SK-N-SH (cell line): ENCODE data around the gene CFAP100. TPM values are rescaled to one million over a fixed set of nuclear protein-coding genes. Genes with fewer than 3 reads are reported as not detected.

Experiments
- CTCF ChIA-PET: fragments of 300-600, 350-600 bp; formaldehyde crosslinking; extraction: SDS; loops from one replicate; lab custom pipeline; 2021; lab: Yijun Ruan, JAX
- POLR2A ChIA-PET: fragments of 350-600 bp; sonication (Branson Sonifier 250); formaldehyde crosslinking; extraction: SDS; loops from one replicate; lab custom pipeline; 2020; ENCODE audit warnings: antibody characterized with exemption, inconsistent platforms; lab: Yijun Ruan, JAX
- DNase-seq: peaks from one replicate; pipeline ENCODE4 v3.0.0; 2012
- H2AFZ ChIP-seq: fragments of 200-600 bp; sonication (generic); 2 replicates; pipeline ENCODE4 v1.8.1; 2016; ENCODE audit warnings: antibody characterized with exemption, mild to moderate bottlenecking, low read depth
- H3F3A ChIP-seq: fragments of 200-600 bp; sonication (generic); replicated peaks from 2 replicates; pipeline ENCODE3; 2016; ENCODE audit warnings: antibody characterized with exemption, mild to moderate bottlenecking; ENCODE audit not compliant: insufficient read depth
- H3K27ac ChIP-seq, 2 experiments: fragments of 200-500 bp in 1 of 2; fragments of 200-600 bp in 1 of 2; sonication (Bioruptor generic) in 1 of 2; sonication (generic), shearing (Covaris generic) in 1 of 2; 2 replicates each; pipeline versions ENCODE4 v1.5.1 to v1.6.1; 2014 to 2016; ENCODE audit warnings: low read depth in 2 of 2, inconsistent platforms in 1 of 2, low read length in 1 of 2, mild to moderate bottlenecking in 1 of 2, mixed read lengths in 1 of 2
- H3K27me3 ChIP-seq: fragments of 200-600 bp; sonication (generic), shearing (Covaris generic); 2 replicates; pipeline ENCODE4 v1.6.1; 2016; ENCODE audit warnings: mixed run types; ENCODE audit not compliant: insufficient read depth
- H3K36me3 ChIP-seq, 2 experiments: fragments of 200-500 bp in 1 of 2; fragments of 200-600 bp in 1 of 2; sonication (Bioruptor generic) in 1 of 2; sonication (generic) in 1 of 2; replicated peaks in 1 of 2; 2 replicates each; pipeline versions ENCODE3 to v1.5.1; 2014 to 2016; ENCODE audit warnings: low read length in 1 of 2, mild to moderate bottlenecking in 1 of 2; ENCODE audit not compliant: insufficient read depth in 2 of 2, control insufficient read depth in 1 of 2
- H3K4me1 ChIP-seq, 2 experiments: fragments of 200-500 bp in 1 of 2; fragments of 200-600 bp in 1 of 2; sonication (Bioruptor generic) in 1 of 2; sonication (generic), shearing (Covaris generic) in 1 of 2; 2 replicates each; pipeline versions ENCODE4 v1.5.1 to v1.6.1; 2014 to 2016; ENCODE audit warnings: low read depth in 1 of 2, low read length in 1 of 2, mixed run types in 1 of 2; ENCODE audit not compliant: insufficient read depth in 2 of 2, control insufficient read depth in 1 of 2
- H3K4me2 ChIP-seq: fragments of 200-600 bp; sonication (generic), shearing (Covaris generic); 2 replicates; pipeline ENCODE4 v1.6.1; 2017; ENCODE audit warnings: mixed run types
- H3K4me3 ChIP-seq, 2 experiments: fragments of 200-500 bp in 1 of 2; fragments of 200-600 bp in 1 of 2; sonication (Bioruptor generic) in 1 of 2; sonication (generic), shearing (Covaris generic) in 1 of 2; 2 replicates each; pipeline versions ENCODE4 v1.5.1 to v1.8.1; 2014 to 2016; ENCODE audit warnings: low read depth in 2 of 2, inconsistent platforms in 1 of 2, low read length in 1 of 2, mild to moderate bottlenecking in 1 of 2, mixed read lengths in 1 of 2, moderate library complexity in 1 of 2
- H3K79me2 ChIP-seq: fragments of 200-600 bp; sonication (generic); 2 replicates; pipeline ENCODE4 v1.8.1; 2017; ENCODE audit warnings: mild to moderate bottlenecking; ENCODE audit not compliant: insufficient read depth
- H3K9ac ChIP-seq: fragments of 200-600 bp; sonication (generic); 2 replicates; pipeline ENCODE4 v1.6.1; 2017; ENCODE audit warnings: mixed run types
- H3K9me2 ChIP-seq: fragments of 200-600 bp; sonication (generic); 2 replicates; pipeline ENCODE4 v1.6.1; 2017; ENCODE audit warnings: mixed run types
- H3K9me3 ChIP-seq: fragments of 200-600 bp; sonication (generic); 2 replicates; pipeline ENCODE4 v1.6.1; 2017; ENCODE audit warnings: mixed run types, mild to moderate bottlenecking, moderate library complexity
- H4K20me1 ChIP-seq: fragments of 200-600 bp; sonication (generic); 2 replicates; pipeline ENCODE4 v1.6.1; 2017; ENCODE audit warnings: mild to moderate bottlenecking, mixed run types; ENCODE audit not compliant: insufficient read depth
- CTCF ChIP-seq: fragments of 200-600 bp; sonication (generic); IDR thresholded peaks from 2 replicates; pipeline ENCODE4 v1.6.1; 2017; ENCODE audit warnings: antibody characterized with exemption, mild to moderate bottlenecking, moderate library complexity
- FOXJ3 ChIP-seq: sonication (generic); formaldehyde crosslinking; IDR thresholded peaks from 2 replicates; pipeline ENCODE4 v1.5.1; 2020; ENCODE audit warnings: mild to moderate bottlenecking, missing genetic modification reagents
- JUND ChIP-seq: IDR thresholded peaks from 2 replicates; pipeline ENCODE4 v1.4.0; 2012
- MXI1 ChIP-seq: IDR thresholded peaks from 2 replicates; pipeline ENCODE4 v1.6.1; 2012; ENCODE audit warnings: mild to moderate bottlenecking, low read depth, low read length, improper control_type of control experiment
- RAD21 ChIP-seq: IDR thresholded peaks from 2 replicates; pipeline ENCODE4 v1.6.1; 2012; ENCODE audit warnings: mild to moderate bottlenecking, low read length
- RCOR1 ChIP-seq: fragments of 150-350 bp; IDR thresholded peaks from 2 replicates; pipeline ENCODE4 v1.6.1; 2017; ENCODE audit warnings: antibody characterized with exemption, low read length
- TAF1 ChIP-seq: IDR thresholded peaks from 2 replicates; pipeline ENCODE4 v1.6.1; 2012; ENCODE audit warnings: low read depth, mild to moderate bottlenecking, low read length, moderate library complexity, borderline replicate concordance
- USF1 ChIP-seq: IDR thresholded peaks from 2 replicates; pipeline ENCODE4 v1.4.0; 2012; ENCODE audit warnings: low read depth, borderline replicate concordance
- WGBS: methylation state at CpG from one replicate; pipeline ENCODE4 v1.1.6; 2017; ENCODE audit warnings: low lambda C conversion rate; 5-methylcytosine and 5-hydroxymethylcytosine counted together
- polyA plus RNA-seq, 3 experiments: library from polyadenylated mRNA; depleted of rRNA; stranded (reverse); fragments of >200 nt; gene quantifications; 2 replicates each; pipeline ENCODE4 v1.2.3, GENCODE V29; 2012

CFAP100 gene
- polyA plus RNA-seq, 1 of the 3 experiments (the other 2 are of a cell fraction) = not detected

DNA sequence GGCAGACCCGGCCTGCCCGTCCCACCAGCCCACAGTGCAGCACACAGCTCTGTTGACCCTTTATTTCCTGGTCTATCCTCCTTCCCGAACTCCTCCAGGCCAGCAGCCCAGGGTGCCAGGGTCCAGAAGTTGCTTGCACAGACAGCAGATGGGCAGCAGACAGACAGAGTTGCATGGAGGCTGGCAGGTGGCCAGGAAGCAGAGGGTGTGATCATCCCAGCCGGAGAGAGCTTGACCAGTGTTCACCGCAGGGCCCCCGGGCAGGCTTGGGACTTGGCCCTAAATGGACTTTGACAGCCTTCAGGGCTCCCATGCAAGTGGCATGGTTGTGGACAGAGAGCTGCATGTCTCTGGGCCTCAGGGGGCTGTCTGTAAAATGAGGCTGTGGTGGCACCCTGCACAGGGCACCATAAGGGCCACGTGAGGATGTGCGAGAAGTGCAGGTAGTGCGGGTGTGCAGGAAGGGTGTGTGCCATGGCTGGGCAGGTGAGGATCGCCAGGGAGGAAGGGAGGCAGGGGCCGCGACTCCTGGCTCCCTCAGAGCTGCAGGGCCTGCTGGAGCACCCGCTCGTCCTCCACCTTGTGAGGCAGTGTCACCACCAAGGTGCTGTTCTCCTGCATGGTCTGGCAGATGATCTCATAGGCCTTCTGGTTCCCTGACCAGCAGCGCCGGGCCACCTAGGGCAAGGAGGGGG lies 87.2 kb downstream of the CFAP100 start:
- peaks cover 0 to 34% of the 10 kb centered on the region in 2 experiments; a peak in 1 of 4 replicates for H3K4me1 ChIP-seq
- H3K27me3 ChIP-seq = no peaks in the 10 kb centered on the region
- no peak for TF ChIP-seq RAD21
- TF ChIP-seq FOXJ3 (CRISPR knock-in tag) = no peak
- peak; percentile 8; the same call in 1 of the 2 replicates for TF ChIP-seq RCOR1
- peak; percentile 57; the same call in 1 of the 2 replicates for TF ChIP-seq MXI1
- no peak overlapping the region for H3K9ac ChIP-seq
- no peak overlapping the region for H2AFZ ChIP-seq
- ChIA-PET CTCF (interaction anchor here (1.0 kb wide), 1 partner anchor 41 kb away, joined by 3 read pairs; no protein-coding TSS in a partner anchor), POLR2A (interaction anchor here (1.0 kb wide), 1 partner anchor 9 kb away, joined by 3 read pairs; no protein-coding TSS in a partner anchor)
- no peak overlapping the region for H3K4me3 ChIP-seq
- H3K4me2 ChIP-seq = no peak overlapping the region
- H3F3A ChIP-seq = peaks cover 6% of the 10 kb centered on the region
- H4K20me1 ChIP-seq = no peaks in the 10 kb centered on the region
- no peaks in the 10 kb centered on the region for H3K79me2 ChIP-seq
- no peaks in the 10 kb centered on the region for H3K9me3 ChIP-seq
- no peaks in the 10 kb centered on the region for H3K36me3 ChIP-seq
- peak; percentile 77 for DNase-seq
- no peaks in the 10 kb centered on the region for H3K9me2 ChIP-seq
- WGBS = 70% methylated on average over 13 of the region's 16 CpGs
- H3K27ac ChIP-seq = peak overlapping the region in 1 of 2 experiments; percentile 80; a peak in 2 of 4 replicates

GRCh38 chr3:126482503-126483255 lies 88.0 kb downstream of the CFAP100 start:
- H2AFZ ChIP-seq = no peak overlapping the region
- ChIA-PET POLR2A (interaction anchor here (1.0 kb wide), 1 partner anchor 10 kb away, joined by 3 read pairs; no protein-coding TSS in a partner anchor), CTCF (interaction anchor here (0.6 to 1.0 kb wide), 3 partner anchors 14 to 603 kb away, joined by 3 read pairs; no protein-coding TSS in a partner anchor)
- DNase-seq = no peak
- peaks cover 0 to 34% of the 10 kb centered on the region in 2 experiments; a peak in 1 of 4 replicates for H3K4me1 ChIP-seq
- no peak overlapping the region; a peak in 1 of 4 replicates for H3K27ac ChIP-seq
- H3K9ac ChIP-seq = no peak overlapping the region
- H3F3A ChIP-seq = peaks cover 2% of the 10 kb centered on the region
- no peaks in the 10 kb centered on the region for H4K20me1 ChIP-seq
- H3K79me2 ChIP-seq = no peaks in the 10 kb centered on the region
- H3K36me3 ChIP-seq = no peaks in the 10 kb centered on the region
- no peaks in the 10 kb centered on the region for H3K9me2 ChIP-seq
- WGBS = 71% methylated on average over 13 of the region's 15 CpGs
- no peaks in the 10 kb centered on the region for H3K27me3 ChIP-seq
- H3K4me3 ChIP-seq = no peak overlapping the region
- no peak overlapping the region for H3K4me2 ChIP-seq
- TF ChIP-seq JUND = no peak
- TF ChIP-seq USF1 = no peak
- no peak for TF ChIP-seq TAF1
- no peak for TF ChIP-seq CTCF
- no peaks in the 10 kb centered on the region for H3K9me3 ChIP-seq
